Gastroesophageal sphincter (tissue), 4 donors: Measurements from ENCODE around the gene ARHGEF10L. TPM values are rescaled to one million over a fixed set of nuclear protein-coding genes. Genes with fewer than 3 reads are reported as not detected.

Experiments used
- ATAC-seq: fragments of 150-250 bp; one replicate; pipeline ENCODE4 v1.9.1; 2016; ENCODE audit warnings: mild to moderate bottlenecking, moderate library complexity
- H3K27ac ChIP-seq, 4 donors: fragments of 200-600 bp; sonication (generic) in 3 of 4; 1 replicate in 3 of 4; 2 replicates in 1 of 4; pipeline ENCODE4 v1.5.1; 2016 to 2019
- H3K27me3 ChIP-seq: fragments of 200-600 bp; sonication (generic); one replicate; pipeline ENCODE4 v1.5.1; 2019
- H3K36me3 ChIP-seq, 2 donors: fragments of 200-600 bp; sonication (generic); one replicate each; pipeline ENCODE4 v1.5.1; 2019; ENCODE audit warnings: control low read depth in 1 of 2
- H3K4me1 ChIP-seq, 3 donors: fragments of 200-600 bp; sonication (generic); 1 replicate in 2 of 3; 2 replicates in 1 of 3; pipeline ENCODE4 v1.5.1; 2016 to 2019; ENCODE audit warnings: control low read depth in 2 of 3
- H3K4me3 ChIP-seq, 2 donors: fragments of 200-600 bp; sonication (generic); one replicate each; pipeline ENCODE4 v1.5.1; 2019; ENCODE audit warnings: mild to moderate bottlenecking in 1 of 2, moderate library complexity in 1 of 2
- H3K9me3 ChIP-seq, 3 donors: fragments of 200-600 bp; sonication (generic); one replicate each; pipeline ENCODE4 v1.5.1; 2017 to 2019; ENCODE audit warnings: control low read depth in 2 of 3
- CTCF ChIP-seq, 4 experiments: fragments of 200-600 bp in 2 of 4; fragments of 450-650 bp in 2 of 4; sonication (generic) in 1 of 4; IDR thresholded peaks; one replicate each; pipeline ENCODE4 v1.5.1; 2017 to 2019; ENCODE audit warnings: antibody characterized with exemption in 4 of 4, mild to moderate bottlenecking in 2 of 4, moderate library complexity in 2 of 4
- EP300 ChIP-seq: sonication (generic); formaldehyde crosslinking; IDR thresholded peaks from one replicate; pipeline ENCODE4 v1.6.1; 2017; ENCODE audit warnings: antibody characterized with exemption, mild to moderate bottlenecking
- POLR2A ChIP-seq, 2 donors: fragments of 450-650 bp; IDR thresholded peaks; one replicate each; pipeline ENCODE4 v1.6.1; 2017; ENCODE audit warnings: antibody characterized with exemption in 2 of 2, mild to moderate bottlenecking in 2 of 2, moderate library complexity in 1 of 2
- POLR2AphosphoS5 ChIP-seq: sonication (generic); formaldehyde crosslinking; IDR thresholded peaks from one replicate; pipeline ENCODE4 v1.6.1; 2017; ENCODE audit warnings: antibody characterized with exemption
- WGBS, 2 donors: methylation state at CpG; one replicate each; pipeline ENCODE4 v1.1.5; 2018; ENCODE audit warnings: low coverage in 1 of 2; 5-methylcytosine and 5-hydroxymethylcytosine counted together
- total RNA-seq, 4 donors: library from RNA; depleted of rRNA; stranded (reverse); fragments of >200 nt; gene quantifications; one replicate each; pipeline ENCODE4 v1.1.0, GENCODE V29; 2016

Gene ARHGEF10L
- total RNA-seq, 4 donors from 2014 or later: 50.9 to 97.0 (median 80.3) TPM

GRCh38 chr1:17632541-17633184, 93.2 kb downstream of the ARHGEF10L start:
- Histone ChIP-seq H3K27ac (peak overlapping the region in 3 of 4 donors; percentile 31 to 72 (median 35)), H3K27me3 (no peaks in the 10 kb centered on the region), H3K4me3 (no peak overlapping the region), H3K4me1 (peaks cover 0 to 36% (median 0%) of the 10 kb centered on the region in 3 donors), H3K9me3 (no peaks in the 10 kb centered on the region), H3K36me3 (peaks cover 0 to 100% of the 10 kb centered on the region in 2 donors)
- 57 to 85% methylated on average over 1 to 5 of the region's 12 CpGs for WGBS, 2 donors
- no peak for ATAC-seq
- TF ChIP-seq CTCF (IDR thresholded peaks at IDR 0.05) (no peak), POLR2AphosphoS5 (no peak), EP300 (no peak), POLR2A (IDR thresholded peaks at IDR 0.05) (no peak)

- H3K27ac ChIP-seq: peak overlapping the region in 3 of 4 donors; percentile 41 to 72 (median 50)
- no peak for ATAC-seq
- H3K9me3 ChIP-seq: no peaks in the 10 kb centered on the region
- peaks cover 0 to 36% (median 0%) of the 10 kb centered on the region in 3 donors for H3K4me1 ChIP-seq
- no peak overlapping the region for H3K4me3 ChIP-seq
- no peaks in the 10 kb centered on the region for H3K27me3 ChIP-seq
- WGBS, 2 donors: 33 to 49% methylated on average over 1 to 5 of the region's 8 CpGs
- TF ChIP-seq CTCF (IDR thresholded peaks at IDR 0.05): no peak
- peak; percentile 22 for TF ChIP-seq POLR2AphosphoS5
- H3K36me3 ChIP-seq: peaks cover 0 to 100% of the 10 kb centered on the region in 2 donors
These were observed 94.2 kb downstream of the ARHGEF10L start for GRCh38 chr1:17633654-17634053.

GRCh38 chr1:17635276-17635675, 95.8 kb downstream of the ARHGEF10L start:
- peaks cover 0 to 100% of the 10 kb centered on the region in 2 donors for H3K36me3 ChIP-seq
- no peak for ATAC-seq

GRCh38 chr1:17635811-17636210, 96.3 kb downstream of the ARHGEF10L start:
- ATAC-seq: peak; percentile 72
- H3K27me3 ChIP-seq: no peaks in the 10 kb centered on the region
- H3K36me3 ChIP-seq: peaks cover 0 to 100% of the 10 kb centered on the region in 2 donors
- peak overlapping the region in 1 of 4 donors; percentile 72 for H3K27ac ChIP-seq
- no peak overlapping the region for H3K4me3 ChIP-seq
- H3K4me1 ChIP-seq: peaks cover 0 to 21% (median 0%) of the 10 kb centered on the region in 3 donors
- 56 to 85% methylated on average over 3 of the region's 9 CpGs for WGBS, 2 donors
- no peak for TF ChIP-seq POLR2A (IDR thresholded peaks at IDR 0.05)
- no peak for TF ChIP-seq POLR2AphosphoS5
- no peak for TF ChIP-seq EP300
- no peak for TF ChIP-seq CTCF (IDR thresholded peaks at IDR 0.05)
- no peaks in the 10 kb centered on the region for H3K9me3 ChIP-seq

More at GRCh38 chr1:17635276-17635675, 95.8 kb downstream of the ARHGEF10L start:
- H3K27me3 ChIP-seq: no peaks in the 10 kb centered on the region
- no peak for TF ChIP-seq POLR2AphosphoS5
- no peak for TF ChIP-seq CTCF (IDR thresholded peaks at IDR 0.05)
- no peak for TF ChIP-seq EP300
- peaks cover 0 to 26% (median 0%) of the 10 kb centered on the region in 3 donors for H3K4me1 ChIP-seq
- WGBS, 2 donors: 87 to 100% methylated on average over 2 to 4 of the region's 5 CpGs
- no peaks in the 10 kb centered on the region for H3K9me3 ChIP-seq
- H3K4me3 ChIP-seq: no peak overlapping the region
- H3K27ac ChIP-seq: peak overlapping the region in 1 of 4 donors; percentile 72

- Histone ChIP-seq H3K36me3 (peaks cover 0 to 100% of the 10 kb centered on the region in 2 donors), H3K4me1 (peaks cover 0 to 20% (median 0%) of the 10 kb centered on the region in 3 donors), H3K4me3 (no peak overlapping the region), H3K9me3 (no peaks in the 10 kb centered on the region), H3K27ac (no peak overlapping the region), H3K27me3 (no peaks in the 10 kb centered on the region)
- TF ChIP-seq POLR2AphosphoS5 (no peak), EP300 (no peak), POLR2A (IDR thresholded peaks at IDR 0.05) (no peak), CTCF (IDR thresholded peaks at IDR 0.05) (no peak)
- 89 to 91% methylated on average over 2 of the region's 3 CpGs for WGBS, 2 donors
- no peak for ATAC-seq
These were observed 97.1 kb downstream of the ARHGEF10L start for GRCh38 chr1:17636612-17637011.
